Measurements from ENCODE around the gene DEPP1. TPM values are rescaled to one million over a fixed set of nuclear protein-coding genes. Genes with fewer than 3 reads are reported as not detected.

The DEPP1 gene
- total and polyA plus RNA-seq, 10 of the 15 experiments (the other 5 are each of a cell fraction or from before 2014, with no cell fraction given): 1.7 to 12.1 (median 7.3) TPM

DNA sequence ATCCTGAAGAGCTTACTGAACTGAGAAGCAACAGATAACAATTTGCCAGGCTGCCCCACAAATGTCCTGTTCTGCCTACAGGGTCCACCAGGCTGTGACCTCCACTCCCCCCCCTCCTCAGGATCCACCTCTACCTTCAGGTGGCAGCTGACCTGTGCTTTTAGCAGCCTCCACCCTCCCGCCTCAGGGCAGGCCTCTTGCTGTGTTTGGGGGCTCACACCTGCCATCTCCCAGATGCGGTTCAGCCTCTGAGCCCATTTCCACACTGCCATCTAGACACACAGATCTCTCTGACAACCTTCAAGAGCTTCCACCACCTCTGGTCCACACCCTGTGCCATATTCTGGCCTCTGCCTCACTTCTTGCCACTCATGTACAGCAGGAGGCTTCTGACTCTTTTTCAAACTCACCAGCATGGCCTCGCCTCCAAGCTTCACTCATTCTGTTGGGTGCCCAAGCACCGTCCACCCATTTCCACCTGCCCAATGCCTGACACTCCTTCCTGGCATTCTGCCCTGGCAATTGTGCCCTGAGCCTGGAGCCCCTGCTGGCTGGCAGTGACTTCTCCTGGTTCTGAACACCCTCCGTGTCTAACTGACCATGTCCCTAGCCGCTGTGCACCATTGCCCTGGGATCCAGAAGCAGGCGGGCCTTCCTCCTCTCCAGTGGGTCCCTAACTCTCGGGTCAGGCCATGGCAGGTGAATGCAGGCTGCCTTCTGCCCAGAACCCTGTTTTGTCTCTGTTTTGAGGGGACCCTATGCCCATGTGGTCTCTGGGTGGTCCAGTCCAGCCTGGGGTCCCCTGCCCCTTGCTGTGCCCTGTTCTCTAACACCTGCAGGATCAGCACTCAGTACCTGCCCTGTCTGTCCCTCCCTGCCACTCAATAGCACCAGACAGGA, 49.0 kb downstream of the DEPP1 start:
- Histone ChIP-seq H3K27ac (ENCODE audit: control insufficient read depth, insufficient read depth) (no peak overlapping the region), H3K4me3 (no peak overlapping the region), H2AFZ (ENCODE audit: control insufficient read depth, low read depth, low read length) (no peak overlapping the region), H3K9me3 (replicated peaks; ENCODE audit: control insufficient read depth, insufficient read depth, low read length) (no peaks in the 10 kb centered on the region), H3K79me2 (ENCODE audit: control insufficient read depth, insufficient read depth, low read length) (no peaks in the 10 kb centered on the region), H3K9ac (ENCODE audit: control insufficient read depth, insufficient read depth, low read length) (no peak overlapping the region), H3K27me3 (replicated peaks in 1 of 2; ENCODE audit: control insufficient read depth in 2 of 2, insufficient read depth in 2 of 2, low read length in 1 of 2) (no peaks in the 10 kb centered on the region), H4K20me1 (ENCODE audit: control insufficient read depth, insufficient read depth) (no peaks in the 10 kb centered on the region), H3K4me1 (ENCODE audit: control insufficient read depth, insufficient read depth, low read length) (peaks cover 8% of the 10 kb centered on the region), H3K4me2 (ENCODE audit: control insufficient read depth, insufficient read depth) (no peak overlapping the region), H3K36me3 (ENCODE audit: control insufficient read depth in 2 of 2, insufficient read depth in 2 of 2, low read length in 1 of 2) (no peaks in the 10 kb centered on the region; a peak in 1 of 4 replicates)
- BruUV-seq (replicated peaks): no TSS peak
- in situ Hi-C loops (cut with MboI) (loop anchor here (5.0 kb wide), 1 partner anchor 48 kb away; the partner anchor contains the start of gene DEPP1), intact Hi-C loops (cut with micrococcal nuclease; ENCODE audit: unreplicated experiment) (loop anchor here (5.0 kb wide), 1 partner anchor 303 kb away; no protein-coding TSS in a partner anchor)
- ATAC-seq (no peak), DNase-seq (ENCODE audit: low read depth, low spot score) (no peak), FAIRE-seq (no peak)
- RAD21 ChIA-PET (ENCODE audit: unreplicated experiment): interaction anchor here (0.7 to 0.9 kb wide), 2 partner anchors 43 to 49 kb away, joined by 3 to 4 read pairs; partner anchors contain the start of gene DEPP1
- CTCF ChIA-PET: interaction anchor here (0.7 to 7.5 kb wide), 3 partner anchors 36 to 73 kb away, joined by 3 to 181 read pairs (median 3); partner anchors contain the start of gene DEPP1
- SMC1A ChIA-PET (ENCODE audit: uncharacterized antibody, unreplicated experiment): interaction anchor here (1.4 kb wide), 2 partner anchors 12 to 78 kb away, joined by 3 to 6 read pairs; no protein-coding TSS in a partner anchor
- POLR2A ChIA-PET: interaction anchor here (1.2 kb wide), 1 partner anchor 44 kb away, joined by 4 read pairs; no protein-coding TSS in a partner anchor
- no peak for TF ChIP-seq TCF7 (IDR thresholded peaks at IDR 0.05; ENCODE audit: borderline replicate concordance)
- no peak for TF ChIP-seq IKZF1 (conservative IDR thresholded peaks at IDR 0.05)
- no peak for TF ChIP-seq ESRRA (IDR thresholded peaks at IDR 0.05; ENCODE audit: low read length)
- TF ChIP-seq, protein P1, sequence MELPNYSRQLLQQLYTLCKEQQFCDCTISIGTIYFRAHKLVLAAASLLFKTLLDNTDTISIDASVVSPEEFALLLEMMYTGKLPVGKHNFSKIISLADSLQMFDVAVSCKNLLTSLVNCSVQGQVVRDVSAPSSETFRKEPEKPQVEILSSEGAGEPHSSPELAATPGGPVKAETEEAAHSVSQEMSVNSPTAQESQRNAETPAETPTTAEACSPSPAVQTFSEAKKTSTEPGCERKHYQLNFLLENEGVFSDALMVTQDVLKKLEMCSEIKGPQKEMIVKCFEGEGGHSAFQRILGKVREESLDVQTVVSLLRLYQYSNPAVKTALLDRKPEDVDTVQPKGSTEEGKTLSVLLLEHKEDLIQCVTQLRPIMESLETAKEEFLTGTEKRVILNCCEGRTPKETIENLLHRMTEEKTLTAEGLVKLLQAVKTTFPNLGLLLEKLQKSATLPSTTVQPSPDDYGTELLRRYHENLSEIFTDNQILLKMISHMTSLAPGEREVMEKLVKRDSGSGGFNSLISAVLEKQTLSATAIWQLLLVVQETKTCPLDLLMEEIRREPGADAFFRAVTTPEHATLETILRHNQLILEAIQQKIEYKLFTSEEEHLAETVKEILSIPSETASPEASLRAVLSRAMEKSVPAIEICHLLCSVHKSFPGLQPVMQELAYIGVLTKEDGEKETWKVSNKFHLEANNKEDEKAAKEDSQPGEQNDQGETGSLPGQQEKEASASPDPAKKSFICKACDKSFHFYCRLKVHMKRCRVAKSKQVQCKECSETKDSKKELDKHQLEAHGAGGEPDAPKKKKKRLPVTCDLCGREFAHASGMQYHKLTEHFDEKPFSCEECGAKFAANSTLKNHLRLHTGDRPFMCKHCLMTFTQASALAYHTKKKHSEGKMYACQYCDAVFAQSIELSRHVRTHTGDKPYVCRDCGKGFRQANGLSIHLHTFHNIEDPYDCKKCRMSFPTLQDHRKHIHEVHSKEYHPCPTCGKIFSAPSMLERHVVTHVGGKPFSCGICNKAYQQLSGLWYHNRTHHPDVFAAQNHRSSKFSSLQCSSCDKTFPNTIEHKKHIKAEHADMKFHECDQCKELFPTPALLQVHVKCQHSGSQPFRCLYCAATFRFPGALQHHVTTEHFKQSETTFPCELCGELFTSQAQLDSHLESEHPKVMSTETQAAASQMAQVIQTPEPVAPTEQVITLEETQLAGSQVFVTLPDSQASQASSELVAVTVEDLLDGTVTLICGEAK (IDR thresholded peaks at IDR 0.05; ENCODE audit: borderline replicate concordance): no peak
- TF ChIP-seq YBX1 (IDR thresholded peaks at IDR 0.05): no peak
- no peak for TF ChIP-seq SUPT20H (IDR thresholded peaks at IDR 0.05; ENCODE audit: borderline replicate concordance, control insufficient read depth, low read depth, low read length)
- TF ChIP-seq MTA3 (IDR thresholded peaks at IDR 0.05; ENCODE audit: borderline replicate concordance, low read length): no peak
- no peak for TF ChIP-seq IKZF2 (IDR thresholded peaks at IDR 0.05)
- no peak for TF ChIP-seq POLR2AphosphoS2 (IDR thresholded peaks at IDR 0.05; ENCODE audit: low read depth, low read length)
- TF ChIP-seq MTA2 (IDR thresholded peaks at IDR 0.05; ENCODE audit: low read depth): no peak
- TF ChIP-seq, protein P2, sequence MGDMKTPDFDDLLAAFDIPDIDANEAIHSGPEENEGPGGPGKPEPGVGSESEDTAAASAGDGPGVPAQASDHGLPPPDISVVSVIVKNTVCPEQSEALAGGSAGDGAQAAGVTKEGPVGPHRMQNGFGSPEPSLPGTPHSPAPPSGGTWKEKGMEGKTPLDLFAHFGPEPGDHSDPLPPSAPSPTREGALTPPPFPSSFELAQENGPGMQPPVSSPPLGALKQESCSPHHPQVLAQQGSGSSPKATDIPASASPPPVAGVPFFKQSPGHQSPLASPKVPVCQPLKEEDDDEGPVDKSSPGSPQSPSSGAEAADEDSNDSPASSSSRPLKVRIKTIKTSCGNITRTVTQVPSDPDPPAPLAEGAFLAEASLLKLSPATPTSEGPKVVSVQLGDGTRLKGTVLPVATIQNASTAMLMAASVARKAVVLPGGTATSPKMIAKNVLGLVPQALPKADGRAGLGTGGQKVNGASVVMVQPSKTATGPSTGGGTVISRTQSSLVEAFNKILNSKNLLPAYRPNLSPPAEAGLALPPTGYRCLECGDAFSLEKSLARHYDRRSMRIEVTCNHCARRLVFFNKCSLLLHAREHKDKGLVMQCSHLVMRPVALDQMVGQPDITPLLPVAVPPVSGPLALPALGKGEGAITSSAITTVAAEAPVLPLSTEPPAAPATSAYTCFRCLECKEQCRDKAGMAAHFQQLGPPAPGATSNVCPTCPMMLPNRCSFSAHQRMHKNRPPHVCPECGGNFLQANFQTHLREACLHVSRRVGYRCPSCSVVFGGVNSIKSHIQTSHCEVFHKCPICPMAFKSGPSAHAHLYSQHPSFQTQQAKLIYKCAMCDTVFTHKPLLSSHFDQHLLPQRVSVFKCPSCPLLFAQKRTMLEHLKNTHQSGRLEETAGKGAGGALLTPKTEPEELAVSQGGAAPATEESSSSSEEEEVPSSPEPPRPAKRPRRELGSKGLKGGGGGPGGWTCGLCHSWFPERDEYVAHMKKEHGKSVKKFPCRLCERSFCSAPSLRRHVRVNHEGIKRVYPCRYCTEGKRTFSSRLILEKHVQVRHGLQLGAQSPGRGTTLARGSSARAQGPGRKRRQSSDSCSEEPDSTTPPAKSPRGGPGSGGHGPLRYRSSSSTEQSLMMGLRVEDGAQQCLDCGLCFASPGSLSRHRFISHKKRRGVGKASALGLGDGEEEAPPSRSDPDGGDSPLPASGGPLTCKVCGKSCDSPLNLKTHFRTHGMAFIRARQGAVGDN (IDR thresholded peaks at IDR 0.05): no peak
- TF ChIP-seq NBN (IDR thresholded peaks at IDR 0.05): no peak
- TF ChIP-seq FOXK2 (IDR thresholded peaks at IDR 0.05): no peak
- no peak for TF ChIP-seq STAT3 (IDR thresholded peaks at IDR 0.05; ENCODE audit: low read depth, low read length)
- no peak for TF ChIP-seq KAT2A (conservative IDR thresholded peaks at IDR 0.05; ENCODE audit: control insufficient read depth, low read depth, low read length)
- TF ChIP-seq CHD4 (IDR thresholded peaks at IDR 0.05): no peak
- TF ChIP-seq HDAC2 (IDR thresholded peaks at IDR 0.05): no peak
- WGBS (ENCODE audit: insufficient coverage, insufficient replicate concordance, low lambda C conversion rate, missing lambda C conversion rate): 32% methylated on average over 8 of the region's 8 CpGs
